ENCODE results near the gene FREM1.

FREM1 gene

GRCh38 chr9:14906644-14907359 is 3.4 kb downstream of the FREM1 start:
- H3K4me3 ChIP-seq (ENCODE audit: low read depth, low read length), result no peak overlapping the region
- TF ChIP-seq CTCF (IDR thresholded peaks at IDR 0.05; ENCODE audit: insufficient read depth, low read depth, low read length, missing control alignments), result no peak
- no peak for DNase-seq (ENCODE audit: low read depth)

- no peak for TF ChIP-seq CTCF (IDR thresholded peaks at IDR 0.05; ENCODE audit: insufficient read depth, low read depth, low read length, missing control alignments)
- no peak overlapping the region for H3K4me3 ChIP-seq (ENCODE audit: low read depth, low read length)
- no peak for DNase-seq (ENCODE audit: low read depth)
These were observed 4.2 kb downstream of the FREM1 start for GRCh38 chr9:14906000-14906399.

- no peak for TF ChIP-seq CTCF (IDR thresholded peaks at IDR 0.05; ENCODE audit: insufficient read depth, low read depth, low read length, missing control alignments)
- DNase-seq (ENCODE audit: low read depth), result no peak
- H3K4me3 ChIP-seq (ENCODE audit: low read depth, low read length), result no peak overlapping the region
These were observed 7.2 kb downstream of the FREM1 start for GRCh38 chr9:14903040-14903439.

GRCh38 chr9:14902561-14902960 is 7.7 kb downstream of the FREM1 start:
- TF ChIP-seq CTCF (IDR thresholded peaks at IDR 0.05; ENCODE audit: insufficient read depth, low read depth, low read length, missing control alignments), result no peak
- no peak for DNase-seq (ENCODE audit: low read depth)

GRCh38 chr9:14899815-14900193 is 10.4 kb downstream of the FREM1 start:
- DNase-seq (ENCODE audit: low read depth), result no peak
- H3K4me3 ChIP-seq (ENCODE audit: low read depth, low read length), result no peak overlapping the region
- no peak for TF ChIP-seq CTCF (IDR thresholded peaks at IDR 0.05; ENCODE audit: insufficient read depth, low read depth, low read length, missing control alignments)

More at GRCh38 chr9:14902561-14902960, 7.7 kb downstream of the FREM1 start:
- no peak overlapping the region for H3K4me3 ChIP-seq (ENCODE audit: low read depth, low read length)

- no peak overlapping the region for H3K4me3 ChIP-seq (ENCODE audit: low read depth, low read length)
- TF ChIP-seq CTCF (IDR thresholded peaks at IDR 0.05; ENCODE audit: insufficient read depth, low read depth, low read length, missing control alignments), result no peak
- DNase-seq (ENCODE audit: low read depth), result no peak
These were observed 11.0 kb downstream of the FREM1 start for GRCh38 chr9:14899042-14899814.
